Stomach (tissue), 9 donors: Measurements from ENCODE around the gene CASR. TPM values are rescaled to one million over a fixed set of nuclear protein-coding genes. Genes with fewer than 3 reads are reported as not detected.

Experiments
- DNase-seq, 2 donors: peaks; one replicate each; pipeline versions ENCODE4 v3.0.0 to v3.0.0-alpha.2; 2013 to 2019
- H3K27ac ChIP-seq, 5 donors: fragments of 200-600 bp in 4 of 5; sonication (generic) in 4 of 5; one replicate each; pipeline ENCODE4 v1.5.1; 2013 to 2019; ENCODE audit warnings: mild to moderate bottlenecking in 1 of 5, moderate library complexity in 1 of 5
- H3K27me3 ChIP-seq, 3 donors: fragments of 200-600 bp; sonication (generic); one replicate each; pipeline ENCODE4 v1.5.1; 2017 to 2019; ENCODE audit warnings: mixed run types in 1 of 3
- H3K36me3 ChIP-seq, 4 donors: fragments of 200-600 bp; sonication (generic); 1 replicate in 3 of 4; 2 replicates in 1 of 4; pipeline ENCODE4 v1.5.1; 2016 to 2019
- H3K4me1 ChIP-seq, 4 donors: fragments of 200-600 bp; sonication (generic); one replicate each; pipeline ENCODE4 v1.5.1; 2016 to 2019
- H3K4me3 ChIP-seq, 4 donors: fragments of 200-600 bp; sonication (generic) in 3 of 4; one replicate each; pipeline ENCODE4 v1.5.1; 2016 to 2019; ENCODE audit warnings: mild to moderate bottlenecking in 1 of 4
- H3K9me3 ChIP-seq, 4 donors: fragments of 200-600 bp; sonication (generic); one replicate each; pipeline ENCODE4 v1.5.1; 2016 to 2019
- EP300 ChIP-seq: sonication (generic); formaldehyde crosslinking; IDR thresholded peaks from one replicate; pipeline ENCODE4 v1.6.1; 2017; ENCODE audit warnings: antibody characterized with exemption
- POLR2A ChIP-seq, 4 donors: fragments of 450-650 bp; IDR thresholded peaks; one replicate each; pipeline ENCODE4 v1.6.1; 2016; ENCODE audit warnings: antibody characterized with exemption in 4 of 4, control low read depth in 2 of 4, mild to moderate bottlenecking in 1 of 4, moderate library complexity in 1 of 4
- POLR2AphosphoS5 ChIP-seq, 3 donors: sonication (generic); formaldehyde crosslinking; IDR thresholded peaks; one replicate each; pipeline ENCODE4 v1.6.1; 2016; ENCODE audit warnings: antibody characterized with exemption in 3 of 3
- WGBS, 5 donors: extraction: QIAGEN DNeasy Blood & Tissue Kit in 3 of 5; methylation state at CpG; one replicate each; pipeline versions ENCODE4 v1.1.5 to v1.1.7; 2013 to 2018; 5-methylcytosine and 5-hydroxymethylcytosine counted together
- intact Hi-C: fragments of 100-400 bp; cut with DNase I; formaldehyde crosslinking; loops from one replicate; pipeline ENCODE4 v1.15.1; 2023; ENCODE audit warnings: low total_unique reads
- polyA plus RNA-seq, 3 donors: library from polyadenylated mRNA; stranded (reverse); fragments of 200-250 nt; gene quantifications; one replicate each; pipeline ENCODE4 v1.2.3, GENCODE V29; 2013
- total RNA-seq, 5 donors: library from RNA; depleted of rRNA; stranded (reverse); fragments of >200 nt; gene quantifications; one replicate each; pipeline versions ENCODE4 v1.1.0 to v1.2.3, GENCODE V29; 2014 to 2016
- TF ChIP-seq, protein P1 (sequence below), 7 experiments: fragments of 450-650 bp in 4 of 7; fragments of 200-600 bp in 3 of 7; sonication (generic) in 3 of 7; IDR thresholded peaks; one replicate each; pipeline ENCODE4 v1.5.1; 2016 to 2019; ENCODE audit warnings: antibody characterized with exemption in 7 of 7, control low read depth in 2 of 7, mild to moderate bottlenecking in 1 of 7
- donor health status: healthy with polysubstance abuse.
- donor health status: Bipolar disorder and iron deficiency.
- donor health status: healthy.

CASR gene
- total and polyA plus RNA-seq, 8 donors = 0.03 to 3.0 (median 0.43) TPM; not detected in 4

DNA sequence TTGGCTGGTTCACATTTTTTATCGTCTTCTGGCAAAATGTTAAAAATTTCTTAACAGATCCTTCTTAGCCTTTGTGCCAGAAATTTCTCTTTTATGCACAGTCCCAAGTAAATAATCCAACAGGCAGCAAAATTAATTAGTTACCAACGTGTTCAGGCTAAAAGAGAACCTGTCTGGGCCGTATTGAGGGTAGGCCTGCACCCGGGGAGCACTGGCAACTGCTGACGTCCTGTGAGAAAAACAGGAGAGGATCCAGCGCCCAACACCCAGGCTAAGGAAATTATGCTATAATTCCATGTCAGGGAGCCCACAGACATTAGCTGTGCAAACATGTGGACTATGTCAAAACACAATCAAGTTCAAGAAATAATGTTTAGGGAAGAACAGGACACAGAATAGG lies 110.9 kb downstream of the CASR start:
- intact Hi-C loops = no loop called here
- 21 to 32% (median 25%) methylated on average over 6 of the region's 6 CpGs for WGBS, 5 donors
- TF ChIP-seq POLR2A (IDR thresholded peaks at IDR 0.05) (no peak), EP300 (no peak), POLR2AphosphoS5 (IDR thresholded peaks at IDR 0.05) (no peak)
- TF ChIP-seq, protein P1, sequence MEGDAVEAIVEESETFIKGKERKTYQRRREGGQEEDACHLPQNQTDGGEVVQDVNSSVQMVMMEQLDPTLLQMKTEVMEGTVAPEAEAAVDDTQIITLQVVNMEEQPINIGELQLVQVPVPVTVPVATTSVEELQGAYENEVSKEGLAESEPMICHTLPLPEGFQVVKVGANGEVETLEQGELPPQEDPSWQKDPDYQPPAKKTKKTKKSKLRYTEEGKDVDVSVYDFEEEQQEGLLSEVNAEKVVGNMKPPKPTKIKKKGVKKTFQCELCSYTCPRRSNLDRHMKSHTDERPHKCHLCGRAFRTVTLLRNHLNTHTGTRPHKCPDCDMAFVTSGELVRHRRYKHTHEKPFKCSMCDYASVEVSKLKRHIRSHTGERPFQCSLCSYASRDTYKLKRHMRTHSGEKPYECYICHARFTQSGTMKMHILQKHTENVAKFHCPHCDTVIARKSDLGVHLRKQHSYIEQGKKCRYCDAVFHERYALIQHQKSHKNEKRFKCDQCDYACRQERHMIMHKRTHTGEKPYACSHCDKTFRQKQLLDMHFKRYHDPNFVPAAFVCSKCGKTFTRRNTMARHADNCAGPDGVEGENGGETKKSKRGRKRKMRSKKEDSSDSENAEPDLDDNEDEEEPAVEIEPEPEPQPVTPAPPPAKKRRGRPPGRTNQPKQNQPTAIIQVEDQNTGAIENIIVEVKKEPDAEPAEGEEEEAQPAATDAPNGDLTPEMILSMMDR (IDR thresholded peaks at IDR 0.05) = no peak

DNA sequence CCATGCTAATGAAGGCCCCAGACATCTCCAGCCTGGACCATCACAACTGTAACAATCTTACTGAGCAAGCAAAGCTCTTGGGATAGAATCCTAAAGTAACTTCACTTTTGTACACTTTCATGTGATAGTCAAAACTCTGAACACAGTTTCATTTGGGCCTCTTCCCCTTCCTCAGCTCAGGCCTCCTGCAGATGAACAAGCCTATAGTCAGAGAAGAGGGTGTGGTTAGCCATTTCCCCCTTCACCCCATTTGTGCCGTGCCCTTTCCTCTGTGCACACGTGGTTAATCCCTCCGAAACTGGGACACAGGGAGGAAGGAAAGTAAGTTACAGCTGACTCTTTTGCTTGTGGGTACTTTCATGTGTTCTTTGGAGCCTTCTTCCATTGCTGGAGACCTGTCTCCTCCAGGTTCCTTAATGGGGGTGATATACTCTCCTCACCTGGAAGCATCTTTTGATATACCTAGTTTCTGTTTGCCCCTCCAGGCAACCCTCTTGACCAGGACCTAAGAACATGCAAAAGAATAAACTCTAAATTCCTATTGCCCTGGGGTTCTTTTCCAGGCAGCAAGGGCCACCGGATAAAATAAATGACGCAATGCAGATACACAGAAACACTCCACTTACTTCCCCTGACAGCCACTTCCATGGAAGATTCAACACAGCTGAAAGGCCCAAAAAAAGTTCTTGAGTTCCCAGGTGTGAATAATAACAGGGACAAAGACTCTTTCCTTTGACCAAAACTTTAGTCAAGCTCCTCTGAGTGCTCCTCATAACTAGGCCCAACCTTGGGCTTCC lies 112.0 kb downstream of the CASR start:
- Histone ChIP-seq H3K9me3 (no peaks in the 10 kb centered on the region), H3K4me3 (no peak overlapping the region), H3K4me1 (peaks cover 8 to 14% (median 12%) of the 10 kb centered on the region in 4 donors), H3K27ac (peak overlapping the region in 1 of 5 donors; percentile 33), H3K27me3 (no peaks in the 10 kb centered on the region), H3K36me3 (no peaks in the 10 kb centered on the region)
- TF ChIP-seq POLR2AphosphoS5 (IDR thresholded peaks at IDR 0.05) (no peak), EP300 (no peak), POLR2A (IDR thresholded peaks at IDR 0.05) (no peak)
- TF ChIP-seq, protein P1 (IDR thresholded peaks at IDR 0.05) = no peak
- intact Hi-C loops = no loop called here
- WGBS, 5 donors = 52 to 69% (median 56%) methylated on average over 5 of the region's 5 CpGs
- DNase-seq = peak in 1 of 2 donors; percentile 52

More for the DNA sequence above, 110.9 kb downstream of the CASR start:
- H3K27ac ChIP-seq = peak overlapping the region in 2 of 5 donors; percentile 9 to 33
- no peaks in the 10 kb centered on the region for H3K36me3 ChIP-seq
- H3K9me3 ChIP-seq = no peaks in the 10 kb centered on the region
- H3K4me1 ChIP-seq = peaks cover 8 to 14% (median 12%) of the 10 kb centered on the region in 4 donors
- DNase-seq = peak in 1 of 2 donors; percentile 24
- H3K27me3 ChIP-seq = no peaks in the 10 kb centered on the region
- H3K4me3 ChIP-seq = no peak overlapping the region

DNA sequence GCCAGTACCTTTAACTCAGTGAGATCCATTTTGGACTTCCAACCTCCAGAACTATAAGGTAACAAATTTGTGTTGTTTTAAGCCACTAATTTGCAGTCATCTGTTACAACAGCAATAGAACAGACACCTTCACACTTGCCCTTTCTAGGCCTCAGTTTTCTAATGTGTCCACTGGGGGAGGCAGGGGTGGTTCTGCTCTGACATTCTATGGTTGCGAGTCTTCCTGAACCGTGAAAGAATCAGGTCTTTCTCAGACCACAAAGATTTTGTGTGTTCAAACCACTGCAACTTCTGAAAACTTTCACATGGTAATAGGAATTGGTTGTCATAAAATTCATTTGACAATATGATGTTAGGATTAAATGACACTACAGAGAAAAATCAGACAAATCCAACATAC lies 114.8 kb downstream of the CASR start:
- no peak overlapping the region for H3K4me3 ChIP-seq
- intact Hi-C loops = no loop called here
- 50 to 83% (median 81%) methylated on average over 2 of the region's 2 CpGs for WGBS, 5 donors
- DNase-seq = no peak
- H3K9me3 ChIP-seq = no peaks in the 10 kb centered on the region
- peaks cover 8 to 14% (median 12%) of the 10 kb centered on the region in 4 donors for H3K4me1 ChIP-seq
- TF ChIP-seq EP300 (no peak), POLR2A (IDR thresholded peaks at IDR 0.05) (no peak), POLR2AphosphoS5 (IDR thresholded peaks at IDR 0.05) (no peak)
- TF ChIP-seq, protein P1 (IDR thresholded peaks at IDR 0.05) = no peak
- no peaks in the 10 kb centered on the region for H3K36me3 ChIP-seq
- H3K27ac ChIP-seq = no peak overlapping the region
- H3K27me3 ChIP-seq = no peaks in the 10 kb centered on the region

DNA sequence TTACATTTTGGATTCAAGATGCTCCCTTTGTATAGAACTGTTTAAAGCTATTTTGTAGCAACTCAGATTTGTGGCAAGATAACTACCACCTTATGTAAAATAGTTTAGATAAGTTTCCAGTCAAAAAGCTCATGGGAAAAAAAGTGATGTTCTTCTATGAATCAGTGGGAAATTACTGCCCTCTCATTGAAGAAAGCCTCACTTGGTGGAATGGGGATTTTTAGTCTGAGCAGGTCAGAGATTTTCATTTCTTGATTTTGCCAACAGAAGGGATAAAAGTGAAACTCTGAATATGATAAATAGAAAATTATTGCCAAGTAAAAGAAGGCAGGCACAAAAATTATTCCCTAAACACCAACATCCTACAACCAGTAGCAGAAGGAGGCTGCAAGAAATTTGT lies 115.7 kb downstream of the CASR start:
- intact Hi-C loops = no loop called here
- TF ChIP-seq EP300 = no peak
- TF ChIP-seq POLR2A (IDR thresholded peaks at IDR 0.05) = no peak
- TF ChIP-seq POLR2AphosphoS5 (IDR thresholded peaks at IDR 0.05) = no peak
- TF ChIP-seq, protein P1 (IDR thresholded peaks at IDR 0.05) = no peak
- no peak for DNase-seq

More for the DNA sequence above, 115.7 kb downstream of the CASR start:
- no peaks in the 10 kb centered on the region for H3K36me3 ChIP-seq
- peaks cover 8 to 13% (median 11%) of the 10 kb centered on the region in 4 donors for H3K4me1 ChIP-seq
- no peaks in the 10 kb centered on the region for H3K9me3 ChIP-seq
- no peaks in the 10 kb centered on the region for H3K27me3 ChIP-seq
- H3K4me3 ChIP-seq = no peak overlapping the region
- no peak overlapping the region for H3K27ac ChIP-seq
